HG03558 (cell line): ENCODE data around the gene GLA.
A peak's percentile ranks its signal among the peaks of the same experiment; 100 is the strongest.

ENCODE experiments used
- ATAC-seq: cut with Tn5 transposase; IDR thresholded peaks from one replicate; pipeline ENCODE4 v1.9.1; 2021; ENCODE audit warnings: moderate number of reproducible peaks; ENCODE audit not compliant: unreplicated experiment; ENCODE audit errors: extremely low read depth

The GLA gene

GRCh38 chrX:101398694-101399093, 9.0 kb downstream of the GLA start:
- ATAC-seq, result no peak

- no peak for ATAC-seq
These were observed 9.9 kb downstream of the GLA start for GRCh38 chrX:101397779-101398178.

- no peak for ATAC-seq
These were observed 11.9 kb downstream of the GLA start for GRCh38 chrX:101395789-101396188.

- ATAC-seq, result no peak
These were observed 13.4 kb downstream of the GLA start for GRCh38 chrX:101394372-101394771.

GRCh38 chrX:101393530-101394305, 14.0 kb downstream of the GLA start:
- ATAC-seq, result no peak

GRCh38 chrX:101391831-101392230, 15.9 kb downstream of the GLA start:
- no peak for ATAC-seq

GRCh38 chrX:101390664-101391525, 16.8 kb downstream of the GLA start, which contains the start of gene RPL36A:
TSS of gene RPL36A (plus strand) at chrX:101391011. CDS start at chrX:101391044, 33 bp downstream.
- peak; percentile 72 for ATAC-seq

GRCh38 chrX:101388604-101389003, 19.1 kb downstream of the GLA start:
- no peak for ATAC-seq

GRCh38 chrX:101386542-101386885, 21.2 kb downstream of the GLA start:
- no peak for ATAC-seq

- ATAC-seq, result peak; percentile 35
These were observed 21.8 kb downstream of the GLA start, which contains the start of gene BTK for GRCh38 chrX:101385795-101386541. TSS of gene BTK (minus strand) at chrX:101386191. CDS start at chrX:101375284, 10,907 bp downstream.

- ATAC-seq, result no peak
These were observed 22.6 kb downstream of the GLA start for GRCh38 chrX:101385026-101385684.

- peak; percentile 62 for ATAC-seq
These were observed 24.0 kb downstream of the GLA start for GRCh38 chrX:101383679-101384205.

GRCh38 chrX:101377547-101377946, 30.2 kb downstream of the GLA start:
- ATAC-seq, result no peak

- ATAC-seq, result peak; percentile 54
These were observed 36.7 kb downstream of the GLA start for GRCh38 chrX:101370888-101371504.

- no peak for ATAC-seq
These were observed 38.0 kb downstream of the GLA start for GRCh38 chrX:101369687-101370086.

- ATAC-seq, result no peak
These were observed 38.9 kb downstream of the GLA start for GRCh38 chrX:101368800-101369199.

- no peak for ATAC-seq
These were observed 42.4 kb downstream of the GLA start for GRCh38 chrX:101365301-101365795.

- ATAC-seq, result no peak
These were observed 45.0 kb downstream of the GLA start for GRCh38 chrX:101362757-101363156.

GRCh38 chrX:101362116-101362515, 45.6 kb downstream of the GLA start:
- no peak for ATAC-seq
